EH (cell line): ENCODE data around the gene NLRP13.
"Not testable (repeated sequence)": the region's sequence is repeated elsewhere in the genome, so short reads cannot be mapped to it uniquely, and the experiment has no call there.

ENCODE experiments used
- DNase-seq: peaks from one replicate; pipeline ENCODE4 v3.0.0-alpha.2; 2015; ENCODE audit warnings: low read depth

Gene NLRP13, protein sequence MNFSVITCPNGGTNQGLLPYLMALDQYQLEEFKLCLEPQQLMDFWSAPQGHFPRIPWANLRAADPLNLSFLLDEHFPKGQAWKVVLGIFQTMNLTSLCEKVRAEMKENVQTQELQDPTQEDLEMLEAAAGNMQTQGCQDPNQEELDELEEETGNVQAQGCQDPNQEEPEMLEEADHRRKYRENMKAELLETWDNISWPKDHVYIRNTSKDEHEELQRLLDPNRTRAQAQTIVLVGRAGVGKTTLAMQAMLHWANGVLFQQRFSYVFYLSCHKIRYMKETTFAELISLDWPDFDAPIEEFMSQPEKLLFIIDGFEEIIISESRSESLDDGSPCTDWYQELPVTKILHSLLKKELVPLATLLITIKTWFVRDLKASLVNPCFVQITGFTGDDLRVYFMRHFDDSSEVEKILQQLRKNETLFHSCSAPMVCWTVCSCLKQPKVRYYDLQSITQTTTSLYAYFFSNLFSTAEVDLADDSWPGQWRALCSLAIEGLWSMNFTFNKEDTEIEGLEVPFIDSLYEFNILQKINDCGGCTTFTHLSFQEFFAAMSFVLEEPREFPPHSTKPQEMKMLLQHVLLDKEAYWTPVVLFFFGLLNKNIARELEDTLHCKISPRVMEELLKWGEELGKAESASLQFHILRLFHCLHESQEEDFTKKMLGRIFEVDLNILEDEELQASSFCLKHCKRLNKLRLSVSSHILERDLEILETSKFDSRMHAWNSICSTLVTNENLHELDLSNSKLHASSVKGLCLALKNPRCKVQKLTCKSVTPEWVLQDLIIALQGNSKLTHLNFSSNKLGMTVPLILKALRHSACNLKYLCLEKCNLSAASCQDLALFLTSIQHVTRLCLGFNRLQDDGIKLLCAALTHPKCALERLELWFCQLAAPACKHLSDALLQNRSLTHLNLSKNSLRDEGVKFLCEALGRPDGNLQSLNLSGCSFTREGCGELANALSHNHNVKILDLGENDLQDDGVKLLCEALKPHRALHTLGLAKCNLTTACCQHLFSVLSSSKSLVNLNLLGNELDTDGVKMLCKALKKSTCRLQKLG

DNA sequence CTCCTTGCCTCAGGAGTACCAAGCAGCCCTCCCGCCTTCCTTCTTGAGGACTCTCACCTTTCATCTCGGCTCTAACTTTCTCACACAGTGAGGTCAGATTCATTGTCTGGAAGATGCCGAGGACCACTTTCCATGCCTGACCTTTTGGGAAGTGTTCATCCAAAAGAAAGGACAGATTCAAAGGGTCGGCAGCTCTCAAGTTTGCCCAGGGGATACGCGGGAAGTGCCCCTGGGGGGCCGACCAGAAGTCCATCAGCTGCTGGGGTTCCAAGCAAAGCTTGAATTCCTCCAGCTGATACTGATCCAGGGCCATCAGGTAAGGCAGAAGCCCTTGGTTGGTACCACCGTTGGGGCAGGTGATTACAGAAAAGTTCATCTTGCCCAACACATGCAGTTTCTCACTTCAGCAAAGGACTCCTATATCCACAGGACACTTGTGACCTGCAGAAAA, at the start of gene NLRP13:
NLRP13 (minus strand) TSS at position 401 of the 451 bp plus-strand sequence; CDS start at position 376, 25 bp downstream.
- DNase-seq, result no peak

DNA sequence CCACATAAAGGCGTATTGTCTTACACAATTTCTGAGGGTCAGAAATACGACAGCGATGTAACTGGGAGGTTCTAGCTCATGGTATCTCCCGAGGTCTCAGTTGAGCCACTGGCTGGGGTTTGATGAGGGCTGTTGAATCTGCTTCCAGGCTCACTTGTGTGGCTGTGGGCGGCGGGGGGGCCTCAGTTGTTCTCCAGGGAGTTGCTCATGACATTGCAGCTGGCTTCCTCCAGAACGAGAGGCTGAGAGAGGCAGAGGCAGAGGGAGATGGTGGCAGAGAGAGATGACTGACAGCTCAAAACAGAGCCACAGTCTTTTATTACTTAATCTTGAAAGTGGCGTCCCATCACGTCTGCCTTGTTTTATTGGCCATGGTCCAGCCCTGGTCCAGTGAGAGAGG, 48.3 kb upstream of the NLRP13 start:
- DNase-seq, result no peak

DNA sequence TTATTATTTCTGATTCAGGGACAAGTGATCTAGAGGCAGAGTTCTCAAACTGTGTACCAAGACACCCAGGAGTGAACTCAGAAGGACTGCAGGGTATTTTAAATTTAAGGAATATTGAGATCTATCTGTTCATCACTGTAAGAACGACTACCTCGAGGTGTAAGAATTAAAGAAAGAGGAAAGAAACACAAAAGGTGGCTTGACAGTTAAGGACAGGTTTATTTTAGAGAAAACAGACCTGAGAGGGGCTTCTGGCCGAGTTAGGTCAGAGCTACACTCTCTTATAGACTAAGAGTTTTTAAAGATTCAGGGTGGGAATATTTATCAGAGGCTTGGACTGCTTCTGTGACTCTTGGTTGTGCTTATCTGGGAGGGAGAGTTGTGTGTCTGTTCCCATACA, 41.8 kb upstream of the NLRP13 start:
- DNase-seq, result no peak

DNA sequence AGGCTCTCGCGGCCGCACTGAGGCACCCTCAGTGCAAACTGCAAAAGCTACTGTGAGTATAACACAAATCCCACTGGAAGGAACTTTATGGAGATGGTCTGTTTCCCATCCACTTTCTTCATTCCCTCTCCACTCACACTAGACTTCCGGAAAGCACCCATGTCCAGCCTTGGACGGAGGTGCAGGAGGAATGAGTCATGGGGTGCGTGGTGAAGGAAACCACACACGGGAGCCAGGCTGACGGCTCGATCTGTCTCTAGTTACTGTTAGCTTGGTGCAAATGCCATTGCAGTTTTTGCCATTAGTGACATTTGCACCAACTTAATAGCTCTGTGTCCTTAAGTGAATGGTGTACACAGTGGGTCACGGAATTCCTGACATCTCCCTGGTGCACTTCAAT, 30.1 kb upstream of the NLRP13 start:
- DNase-seq, result no peak

DNA sequence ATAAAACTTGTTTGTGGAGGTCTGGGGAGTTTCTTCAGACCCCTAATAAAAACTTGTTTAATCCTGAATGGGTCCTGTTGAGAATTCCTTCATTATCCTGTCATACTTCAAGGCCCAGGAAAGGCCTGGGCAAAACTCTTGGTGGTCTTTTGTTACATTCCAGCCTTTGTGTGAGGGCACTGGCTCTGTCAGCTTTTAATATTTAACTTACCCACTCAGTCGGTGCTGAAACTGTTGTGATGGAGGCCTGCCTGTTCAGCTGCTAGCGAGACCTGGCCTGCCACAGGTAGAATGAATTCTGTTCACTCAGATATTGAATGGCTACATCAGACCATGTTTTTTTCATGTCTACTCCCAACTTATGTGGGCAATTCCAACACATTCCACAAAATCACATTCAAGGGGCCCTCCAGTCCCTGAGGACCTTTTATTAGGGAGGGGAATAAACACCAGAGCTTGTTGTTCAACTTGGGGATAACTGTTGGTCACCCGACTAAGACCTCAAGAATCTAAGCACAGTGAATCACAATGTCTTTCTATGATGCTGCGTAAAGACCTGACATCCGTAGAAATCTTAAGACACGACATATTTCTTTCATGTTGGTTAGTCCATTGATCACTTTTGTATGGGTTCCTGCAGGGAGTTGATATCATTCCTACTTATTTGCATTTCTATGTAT, 28.0 kb upstream of the NLRP13 start:
- DNase-seq, result no peak

DNA sequence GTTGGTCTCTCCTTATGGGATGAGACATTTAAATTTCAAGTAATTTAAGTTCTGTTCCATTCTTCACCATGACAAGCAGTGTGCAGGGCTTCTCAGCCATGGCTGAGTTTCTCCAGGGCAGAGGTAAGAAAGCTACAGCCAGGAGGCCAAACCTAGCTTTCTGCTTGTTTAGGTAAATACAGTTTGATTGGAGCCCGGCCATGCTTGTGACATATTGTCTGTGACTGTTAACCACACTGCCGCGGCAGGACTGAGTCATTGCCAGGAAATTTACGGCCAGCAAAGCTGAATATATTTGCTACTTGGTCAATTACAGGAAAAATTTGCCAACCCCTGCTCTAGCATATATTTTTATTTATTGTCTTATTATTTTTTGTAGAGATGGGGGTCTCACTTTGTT, 26.2 kb upstream of the NLRP13 start:
- DNase-seq, result no peak

DNA sequence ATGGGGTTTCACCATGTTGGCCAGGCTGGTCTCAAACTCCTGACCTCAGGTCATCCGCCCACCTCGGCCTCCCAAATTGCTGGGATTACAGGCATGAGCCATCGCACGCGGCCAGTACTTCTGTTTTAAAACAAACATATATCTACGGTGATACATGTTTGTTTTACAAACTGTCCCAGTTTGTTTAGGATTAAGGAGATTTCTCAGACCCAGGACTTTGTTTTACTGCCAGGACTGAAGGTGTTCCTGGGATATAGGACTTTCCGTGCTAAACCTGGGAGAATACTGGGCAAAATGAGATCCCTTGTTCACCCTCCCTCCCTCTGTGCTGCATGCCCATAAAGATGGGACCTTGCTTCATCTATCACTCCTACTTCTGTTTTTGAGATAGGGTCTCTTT, 24.3 kb upstream of the NLRP13 start:
- DNase-seq, result no peak

DNA sequence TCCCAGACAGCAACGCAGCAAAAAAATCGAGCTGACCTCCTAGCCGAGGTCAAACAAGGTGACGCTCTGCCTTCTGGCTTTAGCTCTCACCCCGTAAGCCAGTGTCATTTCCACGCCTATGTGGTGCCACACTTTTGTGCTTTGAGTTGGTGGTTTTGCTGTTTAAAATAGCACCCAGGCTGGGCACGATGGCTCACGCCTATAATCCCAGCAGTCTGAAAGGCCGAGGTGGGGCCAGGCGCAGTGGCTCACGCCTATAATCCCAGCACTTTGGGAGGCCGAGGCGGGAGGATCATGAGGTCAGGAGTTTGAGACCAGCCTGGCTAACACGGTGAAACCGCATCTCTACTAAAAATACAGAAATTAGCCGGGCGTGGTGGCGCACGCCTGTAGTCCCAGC, 18.4 kb upstream of the NLRP13 start:
- not testable (repeated sequence) for DNase-seq

DNA sequence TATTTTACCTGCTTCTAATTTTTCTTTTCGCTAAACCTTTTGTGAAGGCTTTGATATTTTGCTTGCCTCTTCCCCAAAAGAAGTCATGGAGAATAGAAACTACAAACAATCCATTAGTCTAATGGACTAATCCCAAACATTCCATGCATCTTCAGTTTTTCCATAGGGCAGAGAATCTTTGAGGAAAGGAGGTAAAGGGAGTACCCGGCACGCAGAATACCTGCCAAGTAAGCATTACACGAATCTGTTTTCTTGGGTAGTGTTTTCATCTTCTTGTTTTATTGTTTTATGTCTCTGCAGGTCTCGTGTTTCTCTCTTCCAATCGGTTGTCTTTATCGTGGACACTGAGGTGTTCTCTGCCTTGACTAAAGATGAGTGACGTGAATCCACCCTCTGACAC, 15.4 kb upstream of the NLRP13 start, which contains the start of gene NLRP8:
NLRP8 (plus strand) TSS at position 301 of the 400 bp plus-strand sequence.
- DNase-seq, result no peak

DNA sequence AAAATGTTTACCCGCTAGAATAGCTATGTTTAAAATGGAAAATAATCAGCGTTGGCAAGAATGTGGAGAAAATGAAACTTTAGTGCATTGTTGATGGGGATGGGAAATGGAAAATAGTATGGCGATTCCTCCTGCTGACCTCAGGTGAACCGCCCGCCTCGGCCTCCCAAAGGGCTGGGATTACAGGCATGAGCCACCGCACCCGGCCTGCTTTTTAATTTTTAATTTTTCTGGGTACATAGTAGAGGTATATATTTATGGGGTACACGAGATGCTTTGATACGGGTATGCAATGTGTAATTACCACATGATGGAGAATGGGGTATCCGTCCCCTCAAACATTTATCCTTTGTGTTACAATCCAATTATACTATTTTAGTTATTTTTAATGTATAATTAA, 8.2 kb upstream of the NLRP13 start:
- no peak for DNase-seq

DNA sequence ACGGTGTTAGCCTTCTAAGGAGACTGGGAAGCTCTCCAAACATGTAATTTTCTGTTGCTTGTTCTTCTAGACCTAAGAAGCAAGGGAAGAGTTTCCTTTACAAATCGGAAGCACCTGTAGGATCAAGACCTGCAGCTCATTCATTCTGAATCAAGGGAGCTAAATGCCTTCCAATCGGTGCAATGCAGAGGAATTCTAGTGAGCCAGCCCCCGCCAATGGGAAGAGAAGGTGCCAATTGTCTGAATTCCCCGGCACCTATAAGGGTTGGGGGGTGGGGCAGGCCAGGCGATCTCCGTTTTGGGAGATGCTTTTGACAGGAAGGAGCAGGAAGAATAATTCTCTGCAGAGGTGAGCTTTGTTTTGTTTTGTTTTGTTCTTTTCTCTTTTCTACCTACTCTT, 7.1 kb upstream of the NLRP13 start:
- no peak for DNase-seq

DNA sequence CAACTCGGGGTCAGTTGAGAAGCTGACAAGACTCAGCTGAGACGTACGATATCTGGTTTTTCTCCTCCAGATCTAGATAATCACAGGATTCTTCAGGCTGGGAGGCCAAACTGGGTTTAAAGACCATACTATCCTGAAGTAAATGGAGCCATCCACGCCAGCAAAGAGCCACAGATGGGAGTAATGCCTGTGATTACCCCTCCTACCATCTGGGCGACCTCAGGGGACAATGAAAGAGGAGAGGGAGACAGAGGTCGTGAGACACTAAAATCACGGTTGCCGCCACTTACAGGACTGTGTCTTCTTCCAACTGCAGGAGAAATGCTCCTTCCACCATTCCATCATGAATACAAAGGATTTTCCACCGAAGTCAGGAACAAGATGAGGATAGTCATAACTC, 3.1 kb upstream of the NLRP13 start:
- no peak for DNase-seq

DNA sequence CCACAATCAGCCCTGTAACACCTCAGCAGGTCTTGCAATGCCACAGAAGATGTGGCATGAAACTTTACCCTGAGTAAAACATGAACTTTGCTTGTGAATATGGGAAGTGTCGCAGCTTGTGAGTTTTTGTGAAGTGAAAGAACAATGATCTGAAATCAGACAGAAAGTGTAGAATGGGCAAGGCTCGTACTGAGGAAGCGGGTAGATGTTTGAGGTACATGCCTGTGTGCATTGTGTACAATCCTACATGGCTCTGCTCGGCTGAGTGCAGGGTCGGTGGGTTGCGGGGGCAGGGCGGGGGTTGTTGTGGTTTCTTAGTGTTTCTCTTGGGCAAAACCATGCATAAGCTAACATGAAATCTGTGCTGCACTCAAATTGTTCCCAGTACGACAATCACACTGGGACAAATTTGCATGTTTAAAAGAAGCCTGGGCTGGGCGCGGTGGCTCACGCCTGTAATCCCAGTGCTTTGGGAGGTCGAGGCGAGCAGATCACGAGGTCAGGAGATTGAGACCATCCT, 1.1 kb downstream of the NLRP13 start:
- no peak for DNase-seq

DNA sequence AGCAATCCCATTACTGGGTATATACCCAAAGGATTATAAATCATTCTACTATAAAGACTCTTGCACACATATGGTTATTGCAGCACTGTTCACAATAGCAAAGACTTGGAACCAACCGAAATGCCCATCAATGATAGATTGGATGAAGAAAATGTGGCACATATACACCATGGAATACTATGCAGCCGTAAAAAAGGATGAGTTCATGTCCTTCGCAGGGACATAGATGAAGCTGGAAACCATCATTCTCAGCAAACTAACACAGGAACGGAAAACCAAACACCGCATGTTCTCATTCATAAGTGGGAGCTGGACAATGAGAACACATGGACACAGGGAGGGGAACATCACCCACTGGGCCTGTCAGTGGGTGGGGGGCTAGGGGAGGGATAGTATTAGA, 2.9 kb downstream of the NLRP13 start:
- DNase-seq, result not testable (repeated sequence)

DNA sequence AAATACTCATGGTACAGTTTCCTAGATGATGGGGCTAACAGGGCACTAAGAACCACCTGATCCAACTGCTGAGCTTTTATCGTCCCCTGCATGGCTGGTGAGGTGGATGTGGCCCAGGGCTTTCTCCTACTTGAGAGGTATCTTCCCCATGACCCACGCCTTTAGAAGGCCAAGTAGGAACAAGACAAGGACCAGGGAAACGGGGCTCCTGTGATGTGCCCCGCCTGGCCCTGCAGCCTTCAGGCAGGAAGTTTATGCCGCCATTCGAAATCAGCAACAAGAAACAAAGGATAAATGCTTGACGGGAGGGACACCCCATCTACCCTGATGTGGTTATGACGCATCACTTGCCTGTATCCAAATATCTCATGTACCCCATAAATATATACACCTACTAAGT, 4.1 kb downstream of the NLRP13 start:
- DNase-seq, result no peak

DNA sequence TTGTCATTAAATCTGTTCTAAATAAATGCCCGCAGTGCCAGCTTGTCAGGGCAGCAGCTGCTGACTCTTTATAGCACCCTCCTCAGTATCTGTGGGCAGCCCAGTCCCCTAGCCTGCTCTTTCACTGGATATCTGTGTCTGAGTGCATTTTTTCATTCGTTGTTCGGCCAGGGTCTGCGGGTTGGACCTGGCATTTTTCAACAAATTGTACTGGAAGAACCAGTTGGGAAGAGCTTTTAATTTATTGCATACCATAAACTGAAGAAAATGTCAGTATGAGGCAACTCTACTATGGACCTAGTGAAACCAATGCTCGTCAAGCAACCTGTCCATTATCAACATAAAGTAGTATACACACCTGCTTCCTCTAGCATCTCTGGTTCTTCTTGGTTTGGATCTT, 8.6 kb downstream of the NLRP13 start:
- no peak for DNase-seq

DNA sequence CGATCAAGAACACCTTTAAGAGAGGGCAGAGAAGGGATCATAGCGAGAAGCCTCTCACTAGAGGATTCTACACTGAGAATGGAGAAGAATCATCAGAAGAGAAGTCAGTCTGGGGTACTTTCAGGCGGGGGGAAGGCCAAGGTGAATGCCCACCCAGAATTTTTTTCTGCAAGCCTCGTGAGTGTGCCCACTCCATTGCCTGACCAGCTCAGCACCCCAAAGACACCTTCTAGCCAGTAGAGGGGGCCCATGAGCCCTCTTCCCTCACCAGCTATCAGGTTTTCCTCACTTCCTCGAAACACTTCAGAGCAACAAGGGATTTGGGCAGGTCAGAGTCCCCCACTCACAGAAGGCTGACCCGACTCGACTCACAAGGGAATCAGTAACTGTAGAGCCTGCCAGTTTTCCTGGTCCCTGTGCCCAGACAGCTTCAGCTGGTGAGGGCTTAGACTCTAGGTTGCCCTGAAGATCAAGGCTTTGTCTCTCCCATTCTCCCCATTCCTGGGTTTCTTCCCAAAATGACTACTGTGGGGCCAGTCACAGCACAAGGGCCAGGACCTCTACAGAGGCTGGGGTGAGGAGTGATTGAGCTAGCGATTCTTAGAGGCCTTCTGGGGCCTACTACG, 18.4 kb downstream of the NLRP13 start:
- DNase-seq, result no peak

DNA sequence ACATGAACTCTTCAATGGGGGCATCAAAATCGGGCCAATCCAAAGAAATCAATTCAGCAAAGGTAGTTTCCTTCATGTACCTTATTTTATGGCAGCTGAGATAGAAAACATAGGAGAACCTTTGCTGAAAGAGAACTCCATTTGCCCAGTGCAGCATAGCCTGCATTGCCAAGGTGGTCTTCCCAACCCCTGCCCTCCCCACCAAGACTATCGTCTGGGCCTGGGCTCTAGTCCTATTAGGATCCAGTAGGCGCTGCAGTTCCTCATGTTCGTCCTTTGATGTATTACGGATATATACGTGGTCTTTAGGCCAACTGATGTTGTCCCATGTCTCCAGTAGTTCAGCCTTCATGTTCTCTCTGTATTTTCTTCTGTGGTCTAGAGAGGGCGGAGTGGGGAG, 19.2 kb downstream of the NLRP13 start:
- no peak for DNase-seq

DNA sequence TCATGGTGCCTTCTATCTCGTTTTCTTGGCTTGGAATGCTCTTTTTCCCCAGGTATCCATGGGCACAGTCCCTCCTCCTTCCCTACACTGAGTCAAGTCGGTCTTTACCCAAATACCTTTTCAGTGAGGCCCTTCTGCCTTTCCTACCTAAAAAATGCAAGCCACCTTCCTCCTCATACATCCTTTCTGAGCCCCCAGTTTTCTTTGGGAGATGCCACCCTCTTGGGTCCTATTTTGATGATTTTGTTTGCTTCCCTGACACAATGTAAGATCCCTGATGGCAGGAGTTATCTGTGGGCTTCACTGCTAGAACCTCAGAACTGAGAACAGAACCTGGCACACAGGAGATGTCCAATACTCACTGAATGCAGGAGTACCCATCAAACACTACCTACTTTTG, 22.3 kb downstream of the NLRP13 start:
- DNase-seq, result no peak

DNA sequence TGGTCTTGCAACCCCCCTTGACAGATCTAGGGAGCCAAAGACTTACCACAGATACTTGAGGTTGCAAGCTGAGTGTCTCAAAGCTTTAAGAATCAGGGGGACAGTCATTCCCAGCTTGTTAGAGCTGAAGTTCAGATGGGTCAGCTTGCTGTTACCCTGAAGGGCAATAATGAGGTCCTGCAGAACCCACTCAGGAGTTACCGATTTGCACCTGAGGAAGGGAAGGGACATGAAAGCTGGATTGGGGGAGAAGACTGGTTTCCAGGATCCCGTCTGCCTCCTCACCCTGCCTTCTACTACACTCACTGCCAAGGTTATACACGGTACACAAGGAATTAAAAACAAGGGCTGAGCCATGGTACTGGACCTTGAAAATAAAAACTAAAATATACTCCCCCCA, 24.4 kb downstream of the NLRP13 start:
- DNase-seq, result no peak

DNA sequence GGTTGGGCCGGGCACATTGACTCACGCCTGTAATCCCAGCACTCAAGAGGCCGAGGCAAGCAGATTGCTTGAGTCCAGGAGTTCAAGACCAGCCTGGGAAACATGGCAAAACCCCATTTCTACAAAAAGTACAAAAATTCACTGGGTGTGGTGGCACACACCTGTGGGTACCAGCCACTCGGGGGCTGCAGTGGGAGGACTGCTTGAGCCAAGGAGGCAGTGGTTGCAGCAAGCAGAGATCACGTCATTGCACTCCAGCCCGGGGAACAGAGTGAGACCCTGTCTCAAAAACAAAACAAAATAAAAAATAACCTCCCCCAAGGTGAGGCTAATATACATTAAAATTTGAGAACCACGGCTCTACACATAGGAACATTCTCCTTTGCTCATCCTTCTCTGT, 24.9 kb downstream of the NLRP13 start:
- DNase-seq, result no peak
